GM12874 (cell line): ENCODE data around the gene STT3B.

Experiments
- TF ChIP-seq, protein P1 (sequence below): IDR thresholded peaks from 2 replicates; pipeline ENCODE4 v1.5.1; 2011; ENCODE audit warnings: low read depth, mild to moderate bottlenecking, control low read depth, low read length, moderate library complexity; ENCODE audit not compliant: insufficient read depth

STT3B gene

DNA sequence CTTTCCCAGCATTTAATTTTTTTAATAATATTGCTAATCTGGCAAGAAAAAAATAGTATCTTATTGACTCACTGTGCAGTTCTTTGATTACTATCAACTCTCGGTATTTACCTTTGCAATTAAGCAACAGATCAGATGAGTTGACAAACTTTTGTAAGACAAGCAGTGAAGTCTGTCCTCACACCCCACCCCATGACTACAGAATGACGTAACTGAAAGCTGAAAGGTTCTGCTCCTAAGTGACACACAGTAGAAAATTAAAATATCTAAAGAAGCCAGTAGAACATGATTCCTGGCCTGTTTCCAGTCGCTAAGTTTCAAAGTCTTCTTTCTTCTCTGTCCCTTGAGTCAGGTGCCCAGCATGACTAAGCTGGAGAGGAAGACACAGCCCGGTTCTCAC is 135.5 kb downstream of the STT3B start:
- TF ChIP-seq, protein P1, sequence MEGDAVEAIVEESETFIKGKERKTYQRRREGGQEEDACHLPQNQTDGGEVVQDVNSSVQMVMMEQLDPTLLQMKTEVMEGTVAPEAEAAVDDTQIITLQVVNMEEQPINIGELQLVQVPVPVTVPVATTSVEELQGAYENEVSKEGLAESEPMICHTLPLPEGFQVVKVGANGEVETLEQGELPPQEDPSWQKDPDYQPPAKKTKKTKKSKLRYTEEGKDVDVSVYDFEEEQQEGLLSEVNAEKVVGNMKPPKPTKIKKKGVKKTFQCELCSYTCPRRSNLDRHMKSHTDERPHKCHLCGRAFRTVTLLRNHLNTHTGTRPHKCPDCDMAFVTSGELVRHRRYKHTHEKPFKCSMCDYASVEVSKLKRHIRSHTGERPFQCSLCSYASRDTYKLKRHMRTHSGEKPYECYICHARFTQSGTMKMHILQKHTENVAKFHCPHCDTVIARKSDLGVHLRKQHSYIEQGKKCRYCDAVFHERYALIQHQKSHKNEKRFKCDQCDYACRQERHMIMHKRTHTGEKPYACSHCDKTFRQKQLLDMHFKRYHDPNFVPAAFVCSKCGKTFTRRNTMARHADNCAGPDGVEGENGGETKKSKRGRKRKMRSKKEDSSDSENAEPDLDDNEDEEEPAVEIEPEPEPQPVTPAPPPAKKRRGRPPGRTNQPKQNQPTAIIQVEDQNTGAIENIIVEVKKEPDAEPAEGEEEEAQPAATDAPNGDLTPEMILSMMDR, result no peak

DNA sequence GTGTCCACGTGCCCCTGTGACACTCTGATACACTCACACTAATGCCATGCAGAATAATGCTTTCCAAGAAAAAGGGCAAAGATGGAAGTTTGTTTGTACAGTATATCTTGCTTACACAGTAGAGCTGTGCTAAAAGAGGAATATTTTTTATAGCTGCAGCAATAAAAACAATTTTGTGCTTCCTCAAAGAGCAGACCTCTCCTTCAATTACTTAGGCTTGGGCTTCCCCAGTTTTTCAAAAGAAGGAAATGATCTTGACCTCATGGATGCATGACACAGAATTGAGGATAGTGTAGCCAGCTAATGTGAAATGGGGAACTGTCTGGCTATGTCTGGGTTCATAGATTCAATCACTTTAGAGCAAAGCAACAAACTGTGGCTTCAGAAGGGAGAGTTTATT is 137.4 kb downstream of the STT3B start:
- TF ChIP-seq, protein P1, result no peak

DNA sequence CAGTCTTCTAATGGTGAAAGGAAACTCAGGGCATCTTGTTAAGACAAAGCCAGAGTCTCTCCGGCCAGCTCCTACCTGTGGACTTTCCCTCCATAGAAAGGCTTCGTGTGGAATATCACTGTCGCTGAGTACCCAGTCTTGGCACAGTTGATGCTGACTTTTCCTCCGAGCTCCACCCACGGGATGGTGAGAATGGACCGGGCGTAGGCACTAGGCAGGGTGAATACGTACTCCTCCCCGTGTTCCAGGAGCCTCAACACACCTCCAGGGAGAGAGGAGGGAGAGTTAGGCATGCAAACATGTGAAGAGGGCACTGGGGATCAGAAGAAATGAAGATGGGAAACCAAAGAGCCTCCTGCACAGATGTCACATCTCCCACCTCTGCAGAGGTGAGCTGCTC is 138.0 kb downstream of the STT3B start:
- TF ChIP-seq, protein P1, result no peak

DNA sequence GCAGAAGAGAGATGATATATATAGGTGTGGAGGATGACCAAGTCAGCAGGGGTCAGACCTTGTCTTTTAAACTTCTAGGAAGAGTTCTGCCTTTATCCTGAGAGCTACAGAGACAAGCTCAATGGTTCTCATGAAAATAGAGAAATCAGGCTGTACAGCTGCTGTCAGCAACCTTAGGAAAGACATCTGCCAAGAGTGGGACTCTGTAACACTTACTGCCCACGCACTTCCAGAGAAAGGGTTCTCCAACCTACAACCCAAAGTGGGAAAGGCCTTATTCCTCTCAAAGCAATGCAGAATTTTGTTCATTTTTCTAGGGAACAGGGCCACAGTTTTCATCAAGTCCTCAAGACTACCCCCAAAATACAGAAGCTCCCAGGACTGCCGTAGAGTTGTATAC is 138.7 kb downstream of the STT3B start:
- TF ChIP-seq, protein P1, result no peak

DNA sequence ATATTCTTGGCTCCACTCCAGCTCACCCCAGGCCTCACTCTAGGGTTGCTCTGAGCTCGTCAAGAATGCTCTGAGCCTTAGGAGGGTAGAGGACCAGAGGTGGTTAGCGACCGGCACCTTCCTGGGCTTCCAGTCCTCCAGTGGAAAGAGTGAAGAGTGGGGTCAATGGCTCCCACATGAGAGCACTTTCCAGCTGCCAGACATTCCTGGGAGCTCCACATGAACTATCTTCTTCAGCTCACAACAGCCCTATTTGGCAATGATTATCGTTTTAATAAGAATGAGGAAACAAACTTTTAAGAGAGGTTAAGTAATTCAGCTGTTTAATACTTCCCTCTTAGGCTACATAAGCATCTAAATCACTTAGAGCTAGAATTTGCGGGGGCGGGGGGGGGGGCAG is 139.3 kb downstream of the STT3B start:
- TF ChIP-seq, protein P1, result no peak

DNA sequence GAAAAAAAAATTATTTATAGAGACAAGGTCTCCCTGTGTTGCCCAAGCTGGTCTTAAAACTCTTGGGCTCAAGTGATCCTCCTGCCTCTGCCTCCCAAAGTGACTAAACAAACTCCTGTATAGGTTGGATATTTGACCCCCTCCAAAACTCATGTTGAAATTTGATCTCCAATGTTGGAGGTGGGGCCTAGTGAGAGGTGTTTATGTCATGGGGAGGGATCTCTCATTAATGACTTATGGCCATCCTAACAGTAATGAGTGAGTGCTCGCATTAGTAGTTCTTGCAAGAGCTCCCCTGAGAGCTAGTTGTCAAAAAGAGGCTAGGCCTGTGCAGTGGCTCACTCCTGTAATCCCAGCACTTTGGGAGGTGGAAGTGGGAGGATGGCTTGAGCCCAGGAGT is 141.2 kb downstream of the STT3B start:
- TF ChIP-seq, protein P1, result no peak

DNA sequence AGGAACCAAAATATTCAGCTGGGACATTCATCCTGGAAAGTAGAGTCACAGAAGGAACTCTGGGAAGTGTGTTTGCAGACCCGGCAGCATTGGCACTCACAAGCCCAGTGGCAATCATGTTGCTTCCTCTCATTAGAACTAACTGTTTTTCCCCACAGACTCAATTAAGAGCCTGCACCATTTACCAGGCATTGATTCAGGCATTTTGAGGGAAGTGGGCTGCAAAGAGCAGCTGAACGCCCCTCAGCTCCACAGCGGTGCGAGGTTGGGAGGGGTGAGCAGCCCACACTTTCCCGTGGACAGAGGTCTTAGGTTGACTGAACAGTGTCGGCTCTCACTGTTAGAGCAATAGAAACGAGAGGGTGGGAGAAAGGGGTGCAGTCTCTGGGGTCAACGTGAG is 143.8 kb downstream of the STT3B start:
- TF ChIP-seq, protein P1, result no peak

DNA sequence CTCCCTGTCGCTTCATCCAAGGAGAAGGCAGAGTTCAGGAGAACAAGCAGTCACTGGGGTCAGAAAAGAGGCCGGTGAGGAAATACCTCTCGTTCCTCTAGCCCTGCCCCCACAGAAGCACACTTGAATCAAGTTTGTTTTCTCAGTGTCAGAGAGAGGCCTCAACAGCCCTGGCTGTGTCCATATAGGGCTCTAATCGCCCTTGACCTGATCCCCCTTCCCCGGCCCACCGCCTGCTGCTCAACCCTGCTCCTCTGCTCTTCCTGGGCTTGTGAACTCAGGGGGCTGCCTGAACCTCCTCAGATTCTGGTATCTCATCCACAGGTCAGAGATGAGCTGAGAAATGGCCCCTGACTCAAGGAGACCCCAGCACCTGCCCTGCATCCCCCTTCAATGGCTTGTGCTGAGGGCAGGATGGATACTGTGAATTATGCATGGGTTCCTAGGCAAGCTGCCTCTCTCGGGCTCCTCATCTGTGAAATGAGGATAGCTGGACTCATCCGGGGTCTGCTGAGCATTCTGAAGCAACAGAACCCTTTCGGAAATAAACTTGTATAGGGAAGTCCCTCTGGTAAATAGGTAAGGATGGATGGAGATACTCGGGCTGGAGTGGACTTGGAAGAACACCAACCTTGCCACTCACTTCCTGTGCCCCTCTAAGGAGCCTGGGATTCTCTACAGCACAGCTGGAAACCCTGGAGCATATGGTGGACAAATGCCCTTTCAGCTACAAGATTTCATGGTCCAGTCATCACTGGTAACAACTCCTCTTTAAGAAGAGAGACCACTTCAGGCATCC is 147.5 kb downstream of the STT3B start:
- TF ChIP-seq, protein P1, result no peak
